ENCODE data around the gene ZNF425. TPM values are rescaled to one million over a fixed set of nuclear protein-coding genes. Genes with fewer than 3 reads are reported as not detected.

Gene ZNF425
- total and polyA plus RNA-seq, 9 of the 15 experiments (the other 6 are each of a cell fraction or from before 2014, with no cell fraction given): 0.03 to 0.89 (median 0.54) TPM

DNA sequence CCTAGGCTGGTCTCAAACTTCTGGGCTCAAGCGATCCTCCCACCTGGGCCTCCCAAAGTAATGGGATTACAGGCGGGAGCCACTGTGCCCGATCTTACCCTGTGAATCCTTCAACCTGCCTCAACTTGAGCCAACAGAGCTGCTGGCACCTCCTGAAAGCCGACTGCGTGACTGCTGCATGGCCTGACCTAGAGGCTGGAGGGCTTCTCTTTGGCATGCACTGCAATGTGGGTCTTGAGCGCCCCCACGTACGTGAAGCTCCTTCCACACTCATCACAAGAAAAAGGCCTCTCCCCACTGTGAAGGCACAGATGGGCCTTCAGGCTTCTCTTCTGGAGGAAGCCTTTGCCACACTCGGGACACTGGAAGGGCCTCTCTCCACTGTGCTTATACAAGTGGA lies 22.7 kb downstream of the ZNF425 start:
- no TSS peak for BruUV-seq (replicated peaks)
- intact Hi-C loops (cut with micrococcal nuclease) (no loop called here), in situ Hi-C loops (cut with MboI) (no loop called here)
- no peaks in the 10 kb centered on the region for H4K20me1 ChIP-seq (replicated peaks; ENCODE audit: control insufficient read depth, insufficient read depth, low read length)
- no peaks in the 10 kb centered on the region for H3K79me2 ChIP-seq (ENCODE audit: control insufficient read depth, insufficient read depth, low read length)
- CTCF ChIA-PET (ENCODE audit: low intra/inter-chr PET ratio): no interaction called here
- H2AFZ ChIP-seq (ENCODE audit: low read depth, low read length): no peak overlapping the region
- POLR2A ChIA-PET: no interaction called here
- H3K27me3 ChIP-seq (ENCODE audit: control insufficient read depth in 2 of 2, insufficient read depth in 2 of 2, low read length in 2 of 2): peaks cover 25 to 36% of the 10 kb centered on the region in 2 experiments
- no peak overlapping the region for H3K4me3 ChIP-seq
- no peaks in the 10 kb centered on the region for H3K9me1 ChIP-seq (ENCODE audit: control insufficient read depth, insufficient read depth, low read length)
- no peak overlapping the region for H3K4me2 ChIP-seq (ENCODE audit: insufficient read depth, low read length)
- H3K36me3 ChIP-seq (ENCODE audit: control insufficient read depth, insufficient read depth, low read length): no peaks in the 10 kb centered on the region
- H3K27ac ChIP-seq (ENCODE audit: extremely low read depth, low read depth, low read length): no peak overlapping the region
- WGBS (ENCODE audit: insufficient coverage, low coverage, missing lambda C conversion rate): 28% methylated on average over 9 of the region's 9 CpGs
- no peak for DNase-seq (ENCODE audit: extremely low read depth in 1 of 4, low spot score in 3 of 4)
- no peak for TF ChIP-seq NFATC3 (IDR thresholded peaks at IDR 0.05)
- 0 out of 2 replicates have a peak, but pooled peaks have one; percentile 22 for TF ChIP-seq ZNF224 (CRISPR knock-in tag; IDR thresholded peaks at IDR 0.05)
- no peak overlapping the region for H3K9ac ChIP-seq (ENCODE audit: insufficient read depth in 1 of 2, low read depth in 2 of 2, low read length in 2 of 2)
- FAIRE-seq: no peak
- peak; percentile 49 for ATAC-seq
- H3K9me3 ChIP-seq (replicated peaks; ENCODE audit: control insufficient read depth, insufficient read depth, low read depth, low read length): no peaks in the 10 kb centered on the region
- peaks cover 0 to 10% of the 10 kb centered on the region in 2 experiments; a peak in 2 of 5 replicates for H3K4me1 ChIP-seq (replicated peaks in 1 of 2; ENCODE audit: control insufficient read depth in 2 of 2, insufficient read depth in 2 of 2, low read length in 2 of 2)

DNA sequence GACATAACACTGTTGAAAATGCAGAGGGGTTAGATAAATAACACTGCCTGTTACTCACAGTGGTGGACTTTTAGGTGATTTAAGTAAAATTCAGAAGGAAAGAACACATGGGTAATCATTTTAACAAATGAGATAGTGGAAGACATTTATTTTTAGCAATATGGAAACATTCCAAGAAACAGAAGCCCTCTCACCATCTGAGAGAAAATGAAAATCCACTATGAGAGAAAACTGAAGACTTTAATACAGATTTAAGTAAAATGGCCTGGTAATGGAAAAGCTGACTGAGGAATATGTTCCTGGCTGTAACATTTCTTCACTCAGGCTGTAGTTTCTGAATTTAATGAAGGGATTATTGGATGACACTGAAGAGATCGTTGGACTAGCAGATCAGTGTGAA lies 23.5 kb downstream of the ZNF425 start:
- no peaks in the 10 kb centered on the region for H3K79me2 ChIP-seq (ENCODE audit: control insufficient read depth, insufficient read depth, low read length)
- no peak overlapping the region for H3K27ac ChIP-seq (ENCODE audit: extremely low read depth, low read depth, low read length)
- no peaks in the 10 kb centered on the region for H3K36me3 ChIP-seq (ENCODE audit: control insufficient read depth, insufficient read depth, low read length)
- DNase-seq (ENCODE audit: extremely low read depth in 1 of 4, low spot score in 3 of 4) (no peak), FAIRE-seq (no peak), ATAC-seq (no peak)
- ChIA-PET CTCF (ENCODE audit: low intra/inter-chr PET ratio) (no interaction called here), POLR2A (no interaction called here)
- BruUV-seq (replicated peaks): no TSS peak
- no peak overlapping the region for H3K4me3 ChIP-seq
- no peaks in the 10 kb centered on the region for H3K9me3 ChIP-seq (replicated peaks; ENCODE audit: control insufficient read depth, insufficient read depth, low read depth, low read length)
- no peak overlapping the region for H3K9ac ChIP-seq (ENCODE audit: insufficient read depth in 1 of 2, low read depth in 2 of 2, low read length in 2 of 2)
- in situ Hi-C loops (cut with MboI): no loop called here
- H3K9me1 ChIP-seq (ENCODE audit: control insufficient read depth, insufficient read depth, low read length): no peaks in the 10 kb centered on the region
- no peaks in the 10 kb centered on the region for H4K20me1 ChIP-seq (replicated peaks; ENCODE audit: control insufficient read depth, insufficient read depth, low read length)
- no peak overlapping the region for H3K4me2 ChIP-seq (ENCODE audit: insufficient read depth, low read length)
- intact Hi-C loops (cut with micrococcal nuclease): no loop called here
- H3K4me1 ChIP-seq (replicated peaks in 1 of 2; ENCODE audit: control insufficient read depth in 2 of 2, insufficient read depth in 2 of 2, low read length in 2 of 2): peaks cover 0 to 10% of the 10 kb centered on the region in 2 experiments; a peak in 2 of 5 replicates
- H3K27me3 ChIP-seq (ENCODE audit: control insufficient read depth in 2 of 2, insufficient read depth in 2 of 2, low read length in 2 of 2): peaks cover 25 to 36% of the 10 kb centered on the region in 2 experiments
- H2AFZ ChIP-seq (ENCODE audit: low read depth, low read length): no peak overlapping the region
- WGBS (ENCODE audit: insufficient coverage, low coverage, missing lambda C conversion rate): 0% methylated on average over 1 of the region's 1 CpG
- TF ChIP-seq ZNF551 (CRISPR knock-in tag; IDR thresholded peaks at IDR 0.05) (no peak), ZNF57 (CRISPR knock-in tag; IDR thresholded peaks at IDR 0.05) (no peak), SNRNP70 (optimal IDR thresholded peaks at IDR 0.05; ENCODE audit: low read depth, low read length) (no peak)
- TF ChIP-seq, protein P1, sequence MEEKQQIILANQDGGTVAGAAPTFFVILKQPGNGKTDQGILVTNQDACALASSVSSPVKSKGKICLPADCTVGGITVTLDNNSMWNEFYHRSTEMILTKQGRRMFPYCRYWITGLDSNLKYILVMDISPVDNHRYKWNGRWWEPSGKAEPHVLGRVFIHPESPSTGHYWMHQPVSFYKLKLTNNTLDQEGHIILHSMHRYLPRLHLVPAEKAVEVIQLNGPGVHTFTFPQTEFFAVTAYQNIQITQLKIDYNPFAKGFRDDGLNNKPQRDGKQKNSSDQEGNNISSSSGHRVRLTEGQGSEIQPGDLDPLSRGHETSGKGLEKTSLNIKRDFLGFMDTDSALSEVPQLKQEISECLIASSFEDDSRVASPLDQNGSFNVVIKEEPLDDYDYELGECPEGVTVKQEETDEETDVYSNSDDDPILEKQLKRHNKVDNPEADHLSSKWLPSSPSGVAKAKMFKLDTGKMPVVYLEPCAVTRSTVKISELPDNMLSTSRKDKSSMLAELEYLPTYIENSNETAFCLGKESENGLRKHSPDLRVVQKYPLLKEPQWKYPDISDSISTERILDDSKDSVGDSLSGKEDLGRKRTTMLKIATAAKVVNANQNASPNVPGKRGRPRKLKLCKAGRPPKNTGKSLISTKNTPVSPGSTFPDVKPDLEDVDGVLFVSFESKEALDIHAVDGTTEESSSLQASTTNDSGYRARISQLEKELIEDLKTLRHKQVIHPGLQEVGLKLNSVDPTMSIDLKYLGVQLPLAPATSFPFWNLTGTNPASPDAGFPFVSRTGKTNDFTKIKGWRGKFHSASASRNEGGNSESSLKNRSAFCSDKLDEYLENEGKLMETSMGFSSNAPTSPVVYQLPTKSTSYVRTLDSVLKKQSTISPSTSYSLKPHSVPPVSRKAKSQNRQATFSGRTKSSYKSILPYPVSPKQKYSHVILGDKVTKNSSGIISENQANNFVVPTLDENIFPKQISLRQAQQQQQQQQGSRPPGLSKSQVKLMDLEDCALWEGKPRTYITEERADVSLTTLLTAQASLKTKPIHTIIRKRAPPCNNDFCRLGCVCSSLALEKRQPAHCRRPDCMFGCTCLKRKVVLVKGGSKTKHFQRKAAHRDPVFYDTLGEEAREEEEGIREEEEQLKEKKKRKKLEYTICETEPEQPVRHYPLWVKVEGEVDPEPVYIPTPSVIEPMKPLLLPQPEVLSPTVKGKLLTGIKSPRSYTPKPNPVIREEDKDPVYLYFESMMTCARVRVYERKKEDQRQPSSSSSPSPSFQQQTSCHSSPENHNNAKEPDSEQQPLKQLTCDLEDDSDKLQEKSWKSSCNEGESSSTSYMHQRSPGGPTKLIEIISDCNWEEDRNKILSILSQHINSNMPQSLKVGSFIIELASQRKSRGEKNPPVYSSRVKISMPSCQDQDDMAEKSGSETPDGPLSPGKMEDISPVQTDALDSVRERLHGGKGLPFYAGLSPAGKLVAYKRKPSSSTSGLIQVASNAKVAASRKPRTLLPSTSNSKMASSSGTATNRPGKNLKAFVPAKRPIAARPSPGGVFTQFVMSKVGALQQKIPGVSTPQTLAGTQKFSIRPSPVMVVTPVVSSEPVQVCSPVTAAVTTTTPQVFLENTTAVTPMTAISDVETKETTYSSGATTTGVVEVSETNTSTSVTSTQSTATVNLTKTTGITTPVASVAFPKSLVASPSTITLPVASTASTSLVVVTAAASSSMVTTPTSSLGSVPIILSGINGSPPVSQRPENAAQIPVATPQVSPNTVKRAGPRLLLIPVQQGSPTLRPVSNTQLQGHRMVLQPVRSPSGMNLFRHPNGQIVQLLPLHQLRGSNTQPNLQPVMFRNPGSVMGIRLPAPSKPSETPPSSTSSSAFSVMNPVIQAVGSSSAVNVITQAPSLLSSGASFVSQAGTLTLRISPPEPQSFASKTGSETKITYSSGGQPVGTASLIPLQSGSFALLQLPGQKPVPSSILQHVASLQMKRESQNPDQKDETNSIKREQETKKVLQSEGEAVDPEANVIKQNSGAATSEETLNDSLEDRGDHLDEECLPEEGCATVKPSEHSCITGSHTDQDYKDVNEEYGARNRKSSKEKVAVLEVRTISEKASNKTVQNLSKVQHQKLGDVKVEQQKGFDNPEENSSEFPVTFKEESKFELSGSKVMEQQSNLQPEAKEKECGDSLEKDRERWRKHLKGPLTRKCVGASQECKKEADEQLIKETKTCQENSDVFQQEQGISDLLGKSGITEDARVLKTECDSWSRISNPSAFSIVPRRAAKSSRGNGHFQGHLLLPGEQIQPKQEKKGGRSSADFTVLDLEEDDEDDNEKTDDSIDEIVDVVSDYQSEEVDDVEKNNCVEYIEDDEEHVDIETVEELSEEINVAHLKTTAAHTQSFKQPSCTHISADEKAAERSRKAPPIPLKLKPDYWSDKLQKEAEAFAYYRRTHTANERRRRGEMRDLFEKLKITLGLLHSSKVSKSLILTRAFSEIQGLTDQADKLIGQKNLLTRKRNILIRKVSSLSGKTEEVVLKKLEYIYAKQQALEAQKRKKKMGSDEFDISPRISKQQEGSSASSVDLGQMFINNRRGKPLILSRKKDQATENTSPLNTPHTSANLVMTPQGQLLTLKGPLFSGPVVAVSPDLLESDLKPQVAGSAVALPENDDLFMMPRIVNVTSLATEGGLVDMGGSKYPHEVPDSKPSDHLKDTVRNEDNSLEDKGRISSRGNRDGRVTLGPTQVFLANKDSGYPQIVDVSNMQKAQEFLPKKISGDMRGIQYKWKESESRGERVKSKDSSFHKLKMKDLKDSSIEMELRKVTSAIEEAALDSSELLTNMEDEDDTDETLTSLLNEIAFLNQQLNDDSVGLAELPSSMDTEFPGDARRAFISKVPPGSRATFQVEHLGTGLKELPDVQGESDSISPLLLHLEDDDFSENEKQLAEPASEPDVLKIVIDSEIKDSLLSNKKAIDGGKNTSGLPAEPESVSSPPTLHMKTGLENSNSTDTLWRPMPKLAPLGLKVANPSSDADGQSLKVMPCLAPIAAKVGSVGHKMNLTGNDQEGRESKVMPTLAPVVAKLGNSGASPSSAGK (IDR thresholded peaks at IDR 0.05): no peak

Measured in K562 (cell line).